ENCODE data around the gene RNF181.

DNA sequence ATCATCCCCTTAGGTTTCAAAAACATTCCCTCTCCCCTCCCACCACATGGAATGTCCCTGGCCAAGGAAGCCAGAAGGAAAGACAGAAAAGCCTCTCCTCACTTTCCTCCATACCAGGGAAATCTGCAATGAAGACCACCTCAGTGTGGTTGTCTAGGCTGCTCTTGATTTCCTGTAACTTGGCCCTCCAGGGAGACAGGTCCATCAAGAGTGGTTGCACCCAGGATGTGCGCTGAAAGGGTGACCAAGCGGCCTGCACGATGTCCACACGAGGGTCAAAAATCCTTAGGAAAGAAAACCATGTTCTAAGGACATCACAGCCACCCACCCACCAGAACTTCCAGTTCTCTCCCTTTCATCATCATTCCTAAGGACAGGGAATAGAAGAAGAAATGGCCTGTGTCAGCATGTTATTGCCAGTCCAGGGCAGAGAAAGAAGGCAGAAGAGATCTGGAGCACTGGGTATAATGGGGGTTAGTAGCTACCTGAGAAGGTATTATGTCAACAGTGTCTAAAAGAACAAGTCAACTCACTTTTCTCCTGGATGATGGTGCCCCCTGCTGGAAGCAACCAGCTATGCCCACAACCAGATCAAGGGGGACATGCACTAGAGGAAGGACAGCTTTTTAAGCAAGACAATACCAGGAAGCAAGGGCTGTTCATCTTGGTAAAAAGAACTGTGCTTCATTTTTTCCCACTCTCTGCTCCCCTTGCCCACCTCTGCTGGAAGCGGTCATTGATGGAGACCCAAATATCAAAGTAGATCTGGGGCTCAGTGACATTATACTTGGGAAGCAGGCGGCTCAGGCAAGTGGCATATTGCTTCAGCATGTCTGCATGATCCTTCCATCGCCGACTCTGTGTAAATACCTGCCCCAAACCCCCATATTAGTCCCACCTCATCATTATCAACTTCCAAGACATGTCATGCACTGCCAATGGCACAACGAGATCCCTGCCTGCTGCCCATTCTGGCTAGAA, 43.6 kb upstream of the RNF181 start:
- no peak for TF ChIP-seq FOXP2 (optimal IDR thresholded peaks at IDR 0.05; ENCODE audit: borderline replicate concordance, extremely low read depth, extremely low read length, insufficient read depth)
- TF ChIP-seq POLR2AphosphoS5 (IDR thresholded peaks at IDR 0.05; ENCODE audit: low read depth, low read length) = no peak

All from PFSK-1 (cell line).